Panc1 (cell line): ENCODE data around the gene ADTRP. TPM values are rescaled to one million over a fixed set of nuclear protein-coding genes. Genes with fewer than 3 reads are reported as not detected.

ENCODE experiments used
- ATAC-seq: fragments of 200-7000 bp; cut with Tn5 transposase; 2 replicates; pipeline ENCODE4 v1.9.1; 2020; ENCODE audit warnings: mild to moderate bottlenecking, moderate library complexity
- BruUV-seq: library from RNA; stranded (reverse); fragments of 400-500 nt; replicated peaks from 2 replicates; lab custom pipeline; 2021; lab: Mats Ljungman, UMichigan
- CTCF ChIA-PET: fragments of 300-600 bp; sonication (Branson Sonifier 250); formaldehyde crosslinking; loops from one replicate; lab custom pipeline; 2022; ENCODE audit warnings: antibody characterized with exemption; lab: Charles Lee
- POLR2A ChIA-PET: fragments of 300-600 bp; sonication (Branson Sonifier 250); formaldehyde crosslinking; loops from one replicate; lab custom pipeline; 2022; ENCODE audit warnings: antibody characterized with exemption; lab: Charles Lee
- DNase-seq: peaks from one replicate; pipeline ENCODE4 v3.0.0-alpha.2; 2010; ENCODE audit warnings: low read depth, low spot score
- H3K27ac ChIP-seq: 2 replicates; pipeline ENCODE4 v1.5.1; 2011; ENCODE audit warnings: mild to moderate bottlenecking, low read length, inconsistent platforms
- H3K27me3 ChIP-seq: fragments of 200-500 bp; sonication (Bioruptor generic); 2 replicates; pipeline ENCODE4 v1.6.0; 2014; ENCODE audit warnings: low read length, inconsistent platforms; ENCODE audit not compliant: control insufficient read depth, insufficient read depth
- H3K36me3 ChIP-seq: fragments of 200-500 bp; sonication (Bioruptor generic); 2 replicates; pipeline ENCODE4 v1.5.1; 2014; ENCODE audit warnings: inconsistent platforms, mild to moderate bottlenecking, low read length, moderate library complexity; ENCODE audit not compliant: control insufficient read depth, insufficient read depth
- H3K4me1 ChIP-seq: 2 replicates; pipeline ENCODE4 v1.5.1; 2011; ENCODE audit warnings: inconsistent platforms, mild to moderate bottlenecking, low read length, moderate library complexity; ENCODE audit not compliant: control insufficient read depth, insufficient read depth
- H3K4me3 ChIP-seq, 2 experiments: 2 replicates each; pipeline ENCODE4 v1.5.1; 2011 to 2012; ENCODE audit warnings: low read depth in 2 of 2, low read length in 2 of 2, mild to moderate bottlenecking in 2 of 2, inconsistent platforms in 1 of 2, moderate library complexity in 1 of 2
- H3K9me3 ChIP-seq: fragments of 200-500 bp; sonication (Bioruptor generic); 2 replicates; pipeline ENCODE4 v1.5.1; 2014; ENCODE audit warnings: low read depth, mild to moderate bottlenecking, inconsistent platforms, low read length, moderate library complexity; ENCODE audit not compliant: control insufficient read depth, insufficient read depth
- POLR2AphosphoS5 ChIP-seq: IDR thresholded peaks from 2 replicates; pipeline ENCODE4 v1.6.1; 2012; ENCODE audit warnings: mild to moderate bottlenecking, low read depth, low read length, moderate library complexity
- REST ChIP-seq, 2 experiments: IDR thresholded peaks; 2 replicates each; pipeline ENCODE4 v1.6.1; 2011 to 2012; ENCODE audit warnings: low read depth in 2 of 2, control low read depth in 1 of 2, low read length in 1 of 2, mild to moderate bottlenecking in 1 of 2, moderate library complexity in 1 of 2; ENCODE audit not compliant: insufficient read depth in 1 of 2
- SIN3A ChIP-seq: IDR thresholded peaks from 2 replicates; pipeline ENCODE4 v1.6.1; 2012; ENCODE audit warnings: low read depth, mild to moderate bottlenecking, low read length, moderate library complexity, borderline replicate concordance; ENCODE audit not compliant: insufficient read depth
- TCF7L2 ChIP-seq: IDR thresholded peaks from 2 replicates; pipeline ENCODE4 v1.6.1; 2011; ENCODE audit warnings: mild to moderate bottlenecking, low read depth, low read length, inconsistent platforms
- in situ Hi-C: cut with HindIII; loops from 2 replicates; pipeline ENCODE4 v1.10.0; 2016; ENCODE audit warnings: low sequenced_read_pairs, low pct_unique_long_range_greater_than_20kb
- intact Hi-C: fragments of 100-400 bp; cut with micrococcal nuclease; formaldehyde crosslinking; loops from one replicate; pipeline ENCODE4 v1.10.0; 2022; ENCODE audit not compliant: unreplicated experiment
- total RNA-seq: library from RNA; stranded (reverse); gene quantifications from one replicate; pipeline ENCODE4 v1.2.1, GENCODE V29; 2021; ENCODE audit not compliant: unreplicated experiment
- TF ChIP-seq, protein P1 (sequence below): fragments of 450-650 bp; IDR thresholded peaks from 2 replicates; pipeline ENCODE4 v1.5.1; 2017; ENCODE audit warnings: mild to moderate bottlenecking

ADTRP gene
- total RNA-seq, 1 experiment from 2014 or later = not detected

DNA sequence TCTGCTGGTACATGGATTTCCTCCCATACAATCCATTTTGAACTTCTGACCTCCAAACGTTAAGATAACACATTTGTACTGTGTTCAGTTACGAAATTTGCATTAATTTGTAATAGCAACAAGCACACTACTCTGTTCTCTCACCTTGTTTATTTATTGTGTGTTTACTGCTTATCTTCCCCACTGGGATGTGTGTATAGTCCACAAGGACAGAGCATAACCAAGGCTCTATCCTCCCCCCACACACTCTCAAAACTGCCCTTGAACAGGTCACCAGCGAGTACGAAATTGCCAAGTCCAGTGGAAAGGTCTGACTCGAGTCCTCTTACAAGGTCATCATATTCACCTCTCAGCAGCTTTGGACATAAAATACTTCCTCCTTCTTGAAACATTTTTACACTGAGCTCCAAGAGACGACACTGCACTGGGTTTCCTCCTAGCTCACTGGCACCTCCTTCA lies 18.6 kb downstream of the ADTRP start:
- Histone ChIP-seq H3K27me3 (no peaks in the 10 kb centered on the region), H3K4me1 (no peaks in the 10 kb centered on the region), H3K9me3 (no peaks in the 10 kb centered on the region), H3K36me3 (no peaks in the 10 kb centered on the region), H3K4me3 (no peak overlapping the region), H3K27ac (no peak overlapping the region)
- in situ Hi-C loops = no loop called here
- DNase-seq (no peak), ATAC-seq (no peak)
- intact Hi-C loops = no loop called here
- TF ChIP-seq TCF7L2 (no peak), REST (IDR thresholded peaks at IDR 0.05; ENCODE audit: insufficient read depth in 1 of 2, low read depth in 2 of 2, low read length in 1 of 2) (no peak), POLR2AphosphoS5 (no peak), SIN3A (no peak)
- TF ChIP-seq, protein P1, sequence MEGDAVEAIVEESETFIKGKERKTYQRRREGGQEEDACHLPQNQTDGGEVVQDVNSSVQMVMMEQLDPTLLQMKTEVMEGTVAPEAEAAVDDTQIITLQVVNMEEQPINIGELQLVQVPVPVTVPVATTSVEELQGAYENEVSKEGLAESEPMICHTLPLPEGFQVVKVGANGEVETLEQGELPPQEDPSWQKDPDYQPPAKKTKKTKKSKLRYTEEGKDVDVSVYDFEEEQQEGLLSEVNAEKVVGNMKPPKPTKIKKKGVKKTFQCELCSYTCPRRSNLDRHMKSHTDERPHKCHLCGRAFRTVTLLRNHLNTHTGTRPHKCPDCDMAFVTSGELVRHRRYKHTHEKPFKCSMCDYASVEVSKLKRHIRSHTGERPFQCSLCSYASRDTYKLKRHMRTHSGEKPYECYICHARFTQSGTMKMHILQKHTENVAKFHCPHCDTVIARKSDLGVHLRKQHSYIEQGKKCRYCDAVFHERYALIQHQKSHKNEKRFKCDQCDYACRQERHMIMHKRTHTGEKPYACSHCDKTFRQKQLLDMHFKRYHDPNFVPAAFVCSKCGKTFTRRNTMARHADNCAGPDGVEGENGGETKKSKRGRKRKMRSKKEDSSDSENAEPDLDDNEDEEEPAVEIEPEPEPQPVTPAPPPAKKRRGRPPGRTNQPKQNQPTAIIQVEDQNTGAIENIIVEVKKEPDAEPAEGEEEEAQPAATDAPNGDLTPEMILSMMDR = no peak
- BruUV-seq = no TSS peak
- CTCF ChIA-PET = no interaction called here
- POLR2A ChIA-PET = no interaction called here

GRCh38 chr6:11758878-11759277 lies 19.7 kb downstream of the ADTRP start:
- Histone ChIP-seq H3K9me3 (no peaks in the 10 kb centered on the region), H3K27ac (no peak overlapping the region), H3K4me1 (no peaks in the 10 kb centered on the region), H3K27me3 (no peaks in the 10 kb centered on the region), H3K36me3 (no peaks in the 10 kb centered on the region), H3K4me3 (no peak overlapping the region)
- in situ Hi-C loops = no loop called here
- no peak for ATAC-seq
- BruUV-seq = no TSS peak
- POLR2A ChIA-PET = no interaction called here
- TF ChIP-seq POLR2AphosphoS5 (no peak), SIN3A (no peak), REST (IDR thresholded peaks at IDR 0.05; ENCODE audit: insufficient read depth in 1 of 2, low read depth in 2 of 2, low read length in 1 of 2) (no peak), TCF7L2 (no peak)
- TF ChIP-seq, protein P1 = no peak
- no peak for DNase-seq
- CTCF ChIA-PET = no interaction called here
- intact Hi-C loops = no loop called here
